Activated CD8-positive, alpha-beta memory T cell treated with anti-CD3 and anti-CD28 coated beads for 4 hours (primary cell): ENCODE results near the gene ERBB4.

Experiments used
- DNase-seq, 2 donors: peaks; one replicate each; pipeline ENCODE4 v3.0.0-alpha.2; 2020; ENCODE audit warnings: low read depth in 2 of 2

The ERBB4 gene

GRCh38 chr2:212428681-212429478, 109.7 kb downstream of the ERBB4 start:
- DNase-seq = no peak

- no peak for DNase-seq
These were observed 111.0 kb downstream of the ERBB4 start for GRCh38 chr2:212427638-212428037.

DNA sequence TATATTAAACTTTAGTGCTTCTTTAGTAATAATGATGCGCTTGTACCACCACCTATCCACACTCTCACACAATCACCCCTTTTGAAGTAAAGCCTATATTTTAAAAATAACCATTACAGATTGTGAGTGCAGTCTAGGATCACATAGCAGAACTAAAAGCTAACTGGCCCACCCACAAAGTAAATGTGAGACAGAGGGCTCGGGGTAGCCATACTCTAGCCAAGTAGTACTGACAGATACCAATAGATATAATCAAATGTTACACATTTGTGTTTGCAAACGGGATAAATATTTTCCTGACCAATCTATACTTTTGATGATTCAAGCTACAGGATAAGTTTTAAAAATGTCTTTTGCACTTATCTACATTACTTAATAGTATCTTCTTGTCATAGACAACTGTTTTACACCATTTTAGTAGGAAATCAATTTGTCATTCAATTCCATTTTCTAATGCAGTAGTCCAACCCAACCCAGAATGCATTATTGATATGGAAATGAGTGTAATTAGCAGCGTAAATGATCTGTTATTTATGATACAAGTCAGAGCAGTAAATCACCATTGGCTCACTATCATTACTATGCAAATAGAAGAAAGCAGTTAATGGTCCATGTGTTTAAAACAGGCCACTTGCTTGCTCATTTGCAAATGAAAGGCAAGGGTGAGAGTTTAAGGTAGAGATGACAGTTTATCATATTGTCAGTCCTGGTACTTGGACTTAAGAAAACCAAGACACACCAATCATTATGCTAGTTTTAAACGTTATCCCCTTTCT, 111.8 kb downstream of the ERBB4 start:
- no peak for DNase-seq

DNA sequence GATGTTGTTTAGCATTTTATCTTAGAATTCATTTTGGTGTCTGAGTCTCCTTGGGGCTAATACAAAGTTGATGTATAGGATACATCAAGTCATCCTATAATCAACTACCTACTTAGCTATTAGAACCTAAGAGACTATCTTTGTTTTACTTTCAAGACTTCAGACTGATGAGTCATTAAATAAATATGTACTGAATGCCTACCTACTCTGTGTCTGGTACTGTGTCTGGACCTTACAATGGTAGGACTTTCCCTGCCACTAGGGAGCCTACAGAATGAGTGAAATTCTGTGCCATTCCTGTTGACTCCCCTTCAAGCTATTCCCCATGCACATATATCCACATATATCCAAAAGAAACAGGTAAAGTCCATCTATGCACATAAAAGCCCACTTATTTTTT, 114.5 kb downstream of the ERBB4 start:
- no peak for DNase-seq

- no peak for DNase-seq
These were observed 115.5 kb downstream of the ERBB4 start for GRCh38 chr2:212423089-212423488.

- no peak for DNase-seq
These were observed 116.9 kb downstream of the ERBB4 start for GRCh38 chr2:212421556-212422334.

DNA sequence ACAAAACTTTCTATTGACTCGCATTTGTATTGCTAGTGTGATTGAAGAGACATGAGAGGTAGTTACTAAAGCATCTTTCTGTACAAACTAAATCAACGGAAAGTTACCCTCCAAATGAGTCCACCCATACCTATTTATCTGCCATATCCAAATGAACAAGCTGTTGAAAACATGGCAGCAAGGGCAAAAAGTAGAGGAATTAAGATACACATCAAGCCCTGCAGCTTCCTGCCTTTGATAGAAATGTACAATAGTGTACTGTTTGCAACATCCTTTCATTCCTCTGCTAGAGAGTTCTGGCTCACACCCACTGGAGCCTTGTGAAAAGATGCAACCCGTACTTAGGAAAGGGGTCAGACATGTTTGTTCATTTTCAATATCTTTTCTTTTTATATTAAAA, 122.5 kb downstream of the ERBB4 start:
- no peak for DNase-seq

- no peak for DNase-seq
These were observed 123.8 kb downstream of the ERBB4 start for GRCh38 chr2:212414767-212415211.

DNA sequence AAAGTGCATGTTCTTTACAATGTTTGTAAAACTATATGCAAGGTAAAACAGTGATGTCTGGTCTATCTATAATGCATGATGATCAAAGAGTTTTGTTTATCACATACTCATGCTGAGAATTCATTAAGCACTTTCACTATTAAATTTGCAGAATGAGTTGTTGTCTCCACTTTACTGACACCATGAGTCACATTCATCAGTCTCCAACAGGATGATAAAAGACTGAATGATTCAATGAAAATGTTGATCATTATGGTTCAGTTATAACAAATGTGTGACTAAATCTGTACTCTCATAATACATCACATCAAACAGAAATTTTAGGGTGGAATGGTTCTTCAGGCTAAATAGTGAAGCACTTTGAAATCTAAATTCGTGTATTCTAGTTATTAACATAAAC, 129.0 kb downstream of the ERBB4 start:
- no peak for DNase-seq

DNA sequence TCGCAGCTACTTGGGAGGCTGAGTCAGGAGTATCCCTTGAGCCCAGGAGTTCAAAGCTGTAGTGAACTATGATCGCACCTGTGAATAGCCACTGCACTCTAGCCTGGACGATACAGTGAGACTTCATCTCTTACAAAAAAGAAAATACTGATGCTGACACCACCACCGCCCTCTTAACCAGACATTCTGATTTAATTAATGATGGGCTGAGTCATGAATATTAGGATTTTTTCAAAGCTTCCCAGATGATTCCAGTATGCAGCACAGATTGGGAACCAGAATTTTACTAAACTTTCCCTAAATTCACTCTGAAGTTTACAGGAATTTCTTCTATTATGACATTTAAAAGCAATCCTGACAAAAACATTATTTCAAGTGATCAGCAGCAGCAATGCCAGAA, 130.1 kb downstream of the ERBB4 start:
- DNase-seq = no peak

- DNase-seq = no peak
These were observed 131.9 kb downstream of the ERBB4 start for GRCh38 chr2:212406716-212407115.

- no peak for DNase-seq
These were observed 136.3 kb downstream of the ERBB4 start for GRCh38 chr2:212402316-212402715.

GRCh38 chr2:212398316-212398715, 140.3 kb downstream of the ERBB4 start:
- no peak for DNase-seq

- DNase-seq = no peak
These were observed 146.1 kb downstream of the ERBB4 start for GRCh38 chr2:212392544-212392943.

- DNase-seq = no peak
These were observed 146.6 kb downstream of the ERBB4 start for GRCh38 chr2:212392043-212392442.

DNA sequence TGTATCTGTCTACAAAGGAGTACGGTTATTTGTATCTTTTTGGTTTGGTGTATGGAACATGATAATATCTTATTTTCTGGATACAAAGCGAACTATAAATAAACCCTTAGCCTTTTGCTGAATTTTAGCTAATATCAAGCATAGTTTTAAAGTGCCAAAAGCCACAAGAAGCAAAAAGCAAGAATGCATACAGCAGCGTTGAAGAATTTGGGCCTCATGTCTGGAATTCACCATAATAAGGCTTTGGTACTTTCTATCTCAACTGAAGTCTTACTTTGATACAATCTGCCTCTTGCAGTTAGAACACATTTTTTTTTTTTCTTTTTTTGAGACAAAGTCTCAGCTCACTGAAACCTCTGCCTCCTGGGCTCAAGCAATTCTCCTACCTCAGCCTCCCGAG, 151.5 kb downstream of the ERBB4 start:
- DNase-seq = no peak

- DNase-seq = no peak
These were observed 153.4 kb downstream of the ERBB4 start for GRCh38 chr2:212385241-212385640.

DNA sequence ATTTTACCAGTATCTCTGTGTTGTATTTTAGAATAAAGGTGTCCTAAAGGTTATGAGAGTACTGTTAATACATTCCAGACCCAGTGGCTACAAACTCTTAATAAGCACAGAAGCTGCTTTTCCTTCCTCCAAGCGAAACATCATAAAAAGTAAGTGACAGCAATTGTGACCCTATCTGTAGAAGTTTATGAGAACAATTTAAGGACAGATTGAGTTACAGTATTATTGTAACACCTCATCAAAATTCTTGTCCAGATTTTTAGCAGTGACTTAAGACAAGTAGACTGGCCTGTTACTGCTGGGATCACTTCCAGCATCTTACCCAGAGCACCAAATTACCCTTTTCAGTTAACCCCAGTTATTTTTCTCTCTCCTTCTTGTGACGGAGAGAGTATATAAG, 154.6 kb downstream of the ERBB4 start:
- no peak for DNase-seq

DNA sequence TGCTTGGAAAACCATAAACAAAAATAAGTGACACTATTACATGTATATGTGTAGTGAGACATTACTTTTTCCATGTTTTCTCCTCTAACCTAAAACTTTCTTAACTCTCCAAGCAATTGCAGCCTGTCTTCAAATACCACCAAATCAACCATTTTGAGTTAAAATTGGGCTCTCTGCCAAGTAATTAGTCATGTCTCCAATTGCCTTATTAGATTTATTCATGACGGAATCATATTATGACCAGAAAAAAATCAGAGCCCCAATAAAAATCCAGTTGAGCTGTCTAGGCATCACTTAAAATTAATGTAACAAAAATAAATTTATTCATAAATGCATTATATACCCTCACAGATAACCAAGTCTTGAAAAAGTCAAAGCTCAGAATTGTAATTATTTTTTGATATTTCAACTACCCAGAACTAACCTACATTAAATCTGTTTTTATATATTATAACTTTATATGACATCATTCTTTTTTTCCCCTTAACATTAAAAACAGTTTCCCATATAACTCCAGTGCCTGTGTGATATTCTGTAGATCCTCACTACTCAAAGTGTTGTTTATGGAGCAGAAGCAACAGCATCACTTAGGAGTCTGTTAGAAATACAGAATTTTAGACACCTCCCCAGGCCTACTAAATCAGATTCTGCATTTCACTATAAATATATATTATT, 157.0 kb downstream of the ERBB4 start:
- DNase-seq = no peak

DNA sequence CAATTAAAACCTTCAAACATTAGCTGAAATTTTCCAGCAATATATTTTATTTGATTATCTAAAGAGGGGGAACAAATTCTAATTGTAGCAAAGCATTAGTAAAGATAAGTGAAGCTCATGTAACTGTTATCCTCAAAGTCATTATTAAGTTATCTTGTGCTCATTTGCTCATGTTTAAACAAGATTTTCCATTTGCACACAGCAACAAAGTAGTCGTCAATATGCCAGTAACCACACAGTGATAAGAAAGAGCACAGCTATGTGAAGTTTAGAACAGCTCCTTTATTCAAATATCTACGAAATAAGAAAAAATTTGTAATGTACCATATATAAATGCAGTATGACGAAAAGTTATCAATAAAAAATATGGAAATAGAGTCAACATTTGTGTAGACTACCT, 159.5 kb downstream of the ERBB4 start:
- no peak for DNase-seq

DNA sequence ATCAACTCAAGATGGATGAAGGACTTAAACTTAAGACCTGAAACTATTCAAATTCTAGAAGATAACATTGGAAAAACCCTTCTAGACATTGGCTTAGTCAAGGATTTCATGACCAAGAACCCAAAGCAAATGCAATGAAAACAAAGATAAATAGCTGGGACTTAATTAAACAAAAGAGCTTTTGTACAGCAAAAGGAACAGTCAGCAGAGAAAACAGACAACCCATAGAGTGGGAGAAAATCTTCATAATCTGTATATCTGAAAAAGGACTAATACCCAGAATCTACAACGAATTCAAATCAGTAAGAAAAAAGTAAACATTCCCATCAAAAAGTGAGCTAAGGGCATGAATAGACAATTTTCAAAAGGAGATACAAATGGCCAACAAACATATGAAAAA, 171.2 kb downstream of the ERBB4 start:
- no peak for DNase-seq
